Neural cell (in vitro differentiated cells): ENCODE data around the gene CWC25. TPM values are rescaled to one million over a fixed set of nuclear protein-coding genes. Genes with fewer than 3 reads are reported as not detected.

Experiments
- H2AFZ ChIP-seq: fragments of 200-600, 300-800 bp; sonication (generic), shearing (Covaris generic); 2 replicates; pipeline ENCODE4 v1.6.0; 2014; ENCODE audit warnings: low read depth, mild to moderate bottlenecking, antibody characterized with exemption, low read length, moderate library complexity
- H3F3A ChIP-seq: fragments of 200-600 bp; shearing (Covaris generic); 2 replicates; pipeline ENCODE4 v1.6.1; 2016; ENCODE audit warnings: mild to moderate bottlenecking, moderate library complexity, mixed read lengths, antibody characterized with exemption, low read length; ENCODE audit not compliant: insufficient read depth, poor library complexity, severe bottlenecking
- H3K27ac ChIP-seq: fragments of 200-600, 300-800 bp; sonication (generic), shearing (Covaris generic); 2 replicates; pipeline ENCODE4 v1.5.1; 2014; ENCODE audit warnings: mild to moderate bottlenecking, low read length, moderate library complexity
- H3K27me3 ChIP-seq: fragments of 300-800, 200-600 bp; sonication (generic), shearing (Covaris generic); 2 replicates; pipeline ENCODE4 v1.6.0; 2014; ENCODE audit warnings: mild to moderate bottlenecking, low read depth, low read length, moderate library complexity; ENCODE audit not compliant: insufficient read depth
- H3K36me3 ChIP-seq: fragments of 300-800, 200-600 bp; sonication (generic), shearing (Covaris generic); 2 replicates; pipeline ENCODE4 v1.5.1; 2014; ENCODE audit warnings: mild to moderate bottlenecking, antibody characterized with exemption, low read length, moderate library complexity; ENCODE audit not compliant: insufficient read depth
- H3K4me2 ChIP-seq: fragments of 300-800, 200-600 bp; sonication (generic), shearing (Covaris generic); 2 replicates; pipeline ENCODE4 v1.6.0; 2014; ENCODE audit warnings: mild to moderate bottlenecking, low read length
- H3K4me3 ChIP-seq: fragments of 300-800, 200-600 bp; sonication (generic), shearing (Covaris generic); 2 replicates; pipeline ENCODE4 v1.5.1; 2014; ENCODE audit warnings: mild to moderate bottlenecking, low read length, moderate library complexity
- H3K79me2 ChIP-seq: fragments of 200-600 bp; shearing (Covaris generic); replicated peaks from 2 replicates; pipeline ENCODE4 v1.6.0; 2014; ENCODE audit warnings: mild to moderate bottlenecking, low read length, moderate library complexity; ENCODE audit not compliant: insufficient read depth
- H3K9ac ChIP-seq: fragments of 300-800, 200-600 bp; sonication (generic), shearing (Covaris generic); 2 replicates; pipeline ENCODE4 v1.6.1; 2016; ENCODE audit warnings: mild to moderate bottlenecking, low read length, mixed read lengths
- H3K9me2 ChIP-seq: fragments of 200-600 bp; shearing (Covaris generic); 2 replicates; pipeline ENCODE4 v1.6.1; 2016; ENCODE audit warnings: mild to moderate bottlenecking, low read length, mixed read lengths; ENCODE audit not compliant: insufficient read depth
- H3K9me3 ChIP-seq: fragments of 200-600, 300-800 bp; sonication (generic), shearing (Covaris generic); 2 replicates; pipeline ENCODE4 v1.6.1; 2016; ENCODE audit warnings: mild to moderate bottlenecking, mixed run types, low read length, moderate library complexity, mixed read lengths
- H4K20me1 ChIP-seq: fragments of 200-600 bp; shearing (Covaris generic); 2 replicates; pipeline ENCODE4 v1.6.1; 2016; ENCODE audit warnings: mild to moderate bottlenecking, mixed run types; ENCODE audit not compliant: insufficient read depth
- EP300 ChIP-seq: fragments of 450-650 bp; conservative IDR thresholded peaks from 2 replicates; pipeline ENCODE4 v1.6.1; 2014; ENCODE audit warnings: antibody characterized with exemption, mild to moderate bottlenecking, moderate library complexity; ENCODE audit not compliant: poor library complexity, severe bottlenecking
- EZH2 ChIP-seq: fragments of 200-600, 300-800 bp; shearing (Covaris generic), sonication (generic); IDR thresholded peaks from 2 replicates; pipeline ENCODE4 v1.6.1; 2014; ENCODE audit warnings: antibody characterized with exemption, low read length, borderline replicate concordance, mild to moderate bottlenecking; ENCODE audit not compliant: insufficient read depth, poor library complexity, severe bottlenecking
- MXI1 ChIP-seq: fragments of 450-650 bp; conservative IDR thresholded peaks from 2 replicates; pipeline ENCODE4 v1.6.1; 2014; ENCODE audit warnings: antibody characterized with exemption, mild to moderate bottlenecking; ENCODE audit not compliant: poor library complexity, severe bottlenecking
- POLR2AphosphoS5 ChIP-seq: IDR thresholded peaks from 2 replicates; pipeline ENCODE4 v1.6.1; 2012
- RAD21 ChIP-seq: fragments of 450-650 bp; conservative IDR thresholded peaks from 2 replicates; pipeline ENCODE4 v1.6.1; 2014; ENCODE audit warnings: antibody characterized with exemption, mild to moderate bottlenecking, moderate library complexity
- SMC3 ChIP-seq: fragments of 450-650 bp; conservative IDR thresholded peaks from 2 replicates; pipeline ENCODE4 v1.6.1; 2014; ENCODE audit warnings: antibody characterized with exemption, mild to moderate bottlenecking, moderate library complexity; ENCODE audit not compliant: poor library complexity
- TAF1 ChIP-seq: IDR thresholded peaks from 2 replicates; pipeline ENCODE4 v1.6.1; 2012; ENCODE audit warnings: low read depth
- polyA plus RNA-seq: library from polyadenylated mRNA; depleted of rRNA; stranded (reverse); fragments of >200 nt; gene quantifications from 2 replicates; pipeline ENCODE4 v1.2.3, GENCODE V29; 2014
- TF ChIP-seq, protein P1 (sequence below): fragments of 450-650 bp; IDR thresholded peaks from 2 replicates; pipeline ENCODE4 v1.5.1; 2014; ENCODE audit warnings: antibody characterized with exemption, mild to moderate bottlenecking, moderate library complexity; ENCODE audit not compliant: poor library complexity, severe bottlenecking
- TF ChIP-seq, protein P2 (sequence below): IDR thresholded peaks from 2 replicates; pipeline ENCODE4 v1.6.1; 2012; ENCODE audit warnings: borderline replicate concordance

The CWC25 gene
- polyA plus RNA-seq, 1 donor from 2014 or later, result 15.4 TPM

DNA sequence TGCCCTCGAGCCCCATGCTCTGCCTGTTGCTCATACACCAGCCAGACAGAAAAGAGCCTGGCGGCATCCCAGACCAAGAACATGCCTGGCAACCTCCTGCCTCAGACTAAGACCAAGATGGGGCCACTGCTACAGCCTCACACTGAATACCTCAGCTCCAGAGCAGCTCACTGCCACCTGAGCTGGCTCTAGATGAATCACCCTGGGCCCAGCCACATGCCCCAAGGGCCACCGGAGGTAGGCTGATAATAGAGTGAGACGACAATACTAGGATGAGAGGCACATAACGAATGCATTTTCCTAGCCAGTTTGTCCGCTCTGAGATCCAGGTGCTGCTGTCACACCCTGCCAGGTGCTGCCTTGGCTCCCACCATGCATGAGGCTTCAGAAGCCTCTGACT is 38.7 kb downstream of the CWC25 start:
- Histone ChIP-seq H3K4me3 (no peak overlapping the region), H4K20me1 (no peaks in the 10 kb centered on the region), H3K27me3 (no peaks in the 10 kb centered on the region), H3K9me3 (no peaks in the 10 kb centered on the region), H3K9ac (no peak overlapping the region), H2AFZ (no peak overlapping the region), H3K27ac (no peak overlapping the region), H3K9me2 (no peaks in the 10 kb centered on the region), H3F3A (no peaks in the 10 kb centered on the region), H3K4me2 (no peak overlapping the region), H3K79me2 (no peaks in the 10 kb centered on the region), H3K36me3 (no peaks in the 10 kb centered on the region)
- TF ChIP-seq MXI1, result no peak
- TF ChIP-seq, protein P1, sequence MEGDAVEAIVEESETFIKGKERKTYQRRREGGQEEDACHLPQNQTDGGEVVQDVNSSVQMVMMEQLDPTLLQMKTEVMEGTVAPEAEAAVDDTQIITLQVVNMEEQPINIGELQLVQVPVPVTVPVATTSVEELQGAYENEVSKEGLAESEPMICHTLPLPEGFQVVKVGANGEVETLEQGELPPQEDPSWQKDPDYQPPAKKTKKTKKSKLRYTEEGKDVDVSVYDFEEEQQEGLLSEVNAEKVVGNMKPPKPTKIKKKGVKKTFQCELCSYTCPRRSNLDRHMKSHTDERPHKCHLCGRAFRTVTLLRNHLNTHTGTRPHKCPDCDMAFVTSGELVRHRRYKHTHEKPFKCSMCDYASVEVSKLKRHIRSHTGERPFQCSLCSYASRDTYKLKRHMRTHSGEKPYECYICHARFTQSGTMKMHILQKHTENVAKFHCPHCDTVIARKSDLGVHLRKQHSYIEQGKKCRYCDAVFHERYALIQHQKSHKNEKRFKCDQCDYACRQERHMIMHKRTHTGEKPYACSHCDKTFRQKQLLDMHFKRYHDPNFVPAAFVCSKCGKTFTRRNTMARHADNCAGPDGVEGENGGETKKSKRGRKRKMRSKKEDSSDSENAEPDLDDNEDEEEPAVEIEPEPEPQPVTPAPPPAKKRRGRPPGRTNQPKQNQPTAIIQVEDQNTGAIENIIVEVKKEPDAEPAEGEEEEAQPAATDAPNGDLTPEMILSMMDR, result no peak
- TF ChIP-seq, protein P2, sequence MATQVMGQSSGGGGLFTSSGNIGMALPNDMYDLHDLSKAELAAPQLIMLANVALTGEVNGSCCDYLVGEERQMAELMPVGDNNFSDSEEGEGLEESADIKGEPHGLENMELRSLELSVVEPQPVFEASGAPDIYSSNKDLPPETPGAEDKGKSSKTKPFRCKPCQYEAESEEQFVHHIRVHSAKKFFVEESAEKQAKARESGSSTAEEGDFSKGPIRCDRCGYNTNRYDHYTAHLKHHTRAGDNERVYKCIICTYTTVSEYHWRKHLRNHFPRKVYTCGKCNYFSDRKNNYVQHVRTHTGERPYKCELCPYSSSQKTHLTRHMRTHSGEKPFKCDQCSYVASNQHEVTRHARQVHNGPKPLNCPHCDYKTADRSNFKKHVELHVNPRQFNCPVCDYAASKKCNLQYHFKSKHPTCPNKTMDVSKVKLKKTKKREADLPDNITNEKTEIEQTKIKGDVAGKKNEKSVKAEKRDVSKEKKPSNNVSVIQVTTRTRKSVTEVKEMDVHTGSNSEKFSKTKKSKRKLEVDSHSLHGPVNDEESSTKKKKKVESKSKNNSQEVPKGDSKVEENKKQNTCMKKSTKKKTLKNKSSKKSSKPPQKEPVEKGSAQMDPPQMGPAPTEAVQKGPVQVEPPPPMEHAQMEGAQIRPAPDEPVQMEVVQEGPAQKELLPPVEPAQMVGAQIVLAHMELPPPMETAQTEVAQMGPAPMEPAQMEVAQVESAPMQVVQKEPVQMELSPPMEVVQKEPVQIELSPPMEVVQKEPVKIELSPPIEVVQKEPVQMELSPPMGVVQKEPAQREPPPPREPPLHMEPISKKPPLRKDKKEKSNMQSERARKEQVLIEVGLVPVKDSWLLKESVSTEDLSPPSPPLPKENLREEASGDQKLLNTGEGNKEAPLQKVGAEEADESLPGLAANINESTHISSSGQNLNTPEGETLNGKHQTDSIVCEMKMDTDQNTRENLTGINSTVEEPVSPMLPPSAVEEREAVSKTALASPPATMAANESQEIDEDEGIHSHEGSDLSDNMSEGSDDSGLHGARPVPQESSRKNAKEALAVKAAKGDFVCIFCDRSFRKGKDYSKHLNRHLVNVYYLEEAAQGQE, result no peak
- TF ChIP-seq RAD21, result no peak
- TF ChIP-seq TAF1, result no peak
- no peak for TF ChIP-seq EZH2
- no peak for TF ChIP-seq POLR2AphosphoS5
- no peak for TF ChIP-seq SMC3
- no peak for TF ChIP-seq EP300

DNA sequence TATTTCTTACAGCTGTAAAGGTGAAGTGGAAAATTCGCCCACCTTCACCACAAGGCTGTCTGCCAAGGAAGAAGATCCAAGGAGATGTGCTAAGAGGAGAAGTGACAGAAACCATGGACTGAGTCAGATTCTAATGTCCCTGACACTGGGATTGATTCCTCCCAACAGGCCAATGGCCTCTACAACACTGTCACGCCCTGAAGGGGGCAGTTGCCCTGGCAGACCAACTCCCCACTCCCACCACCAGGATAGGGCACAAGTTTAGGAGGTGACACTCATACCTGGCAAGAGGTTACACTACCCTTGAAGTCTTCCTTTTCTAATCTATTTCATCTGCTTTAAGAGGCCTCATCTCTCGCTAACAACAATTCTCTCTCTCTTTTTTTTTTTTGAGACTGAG is 41.9 kb downstream of the CWC25 start:
- Histone ChIP-seq H3F3A (no peaks in the 10 kb centered on the region), H3K36me3 (no peaks in the 10 kb centered on the region), H3K4me2 (no peak overlapping the region), H3K4me3 (no peak overlapping the region), H3K27me3 (no peaks in the 10 kb centered on the region), H3K9ac (no peak overlapping the region), H4K20me1 (no peaks in the 10 kb centered on the region), H3K9me2 (no peaks in the 10 kb centered on the region), H3K9me3 (no peaks in the 10 kb centered on the region), H3K79me2 (no peaks in the 10 kb centered on the region), H3K27ac (no peak overlapping the region), H2AFZ (no peak overlapping the region)
- TF ChIP-seq POLR2AphosphoS5 (no peak), RAD21 (no peak), TAF1 (no peak), EZH2 (no peak), SMC3 (no peak), MXI1 (no peak), EP300 (no peak)
- TF ChIP-seq, protein P2, result no peak
- TF ChIP-seq, protein P1, result no peak
